Motor neuron (in vitro differentiated cells): ENCODE data around the gene HES6. TPM values are rescaled to one million over a fixed set of nuclear protein-coding genes. Genes with fewer than 3 reads are reported as not detected.

Experiments used
- ATAC-seq, 8 experiments: fragments of 200-7000 bp; cut with Tn5 transposase; replicated peaks in 6 of 8; 2 replicates each; pipeline ENCODE4 v1.8.0; 2021; ENCODE audit warnings: mild to moderate bottlenecking in 8 of 8, moderate library complexity in 8 of 8
- H3K27ac ChIP-seq, 2 donors: fragments of 250-450 bp; sonication (Bioruptor Pico); 2 replicates each; pipeline ENCODE4 v1.9.0; 2021; ENCODE audit warnings: antibody characterized with exemption in 2 of 2, mild to moderate bottlenecking in 2 of 2, moderate library complexity in 1 of 2
- H3K4me1 ChIP-seq, 2 donors: fragments of 250-450 bp; sonication (Bioruptor Pico); replicated peaks in 1 of 2; 2 replicates each; pipeline ENCODE4 v1.6.1; 2021; ENCODE audit warnings: antibody characterized with exemption in 2 of 2, mild to moderate bottlenecking in 2 of 2, moderate library complexity in 1 of 2
- H3K4me3 ChIP-seq, 5 donors: fragments of 250-450 bp; sonication (Bioruptor Pico); 2 replicates each; pipeline ENCODE4 v1.9.0; 2021; ENCODE audit warnings: antibody characterized with exemption in 5 of 5, mild to moderate bottlenecking in 5 of 5, moderate library complexity in 4 of 5
- WGBS, 10 experiments: fragments of 450-650 bp; shearing (Covaris generic); methylation state at CpG; one replicate each; pipeline ENCODE4 v1.0.0; 2022; 5-methylcytosine and 5-hydroxymethylcytosine counted together
- in situ Hi-C, 9 experiments: fragments of 400-800 bp; cut with MboI; loops; one replicate each; pipeline ENCODE4 v1.15.0; 2021; ENCODE audit warnings: low sequenced_read_pairs in 9 of 9, low pct_unique_long_range_greater_than_20kb in 2 of 9; ENCODE audit not compliant: unreplicated experiment in 9 of 9
- total RNA-seq, 8 experiments: library from RNA; unstranded; fragments of 300-600 nt; gene quantifications; 2 replicates each; pipeline versions ENCODE4 v1.2.3 to v1.2.4, GENCODE V29; 2022

Gene HES6, protein sequence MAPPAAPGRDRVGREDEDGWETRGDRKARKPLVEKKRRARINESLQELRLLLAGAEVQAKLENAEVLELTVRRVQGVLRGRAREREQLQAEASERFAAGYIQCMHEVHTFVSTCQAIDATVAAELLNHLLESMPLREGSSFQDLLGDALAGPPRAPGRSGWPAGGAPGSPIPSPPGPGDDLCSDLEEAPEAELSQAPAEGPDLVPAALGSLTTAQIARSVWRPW
- total RNA-seq, result 100 to 1,000 TPM in 1 of 8 experiments, 10 to 100 TPM in 4, 1 to 10 TPM in 3; 1.9 to 176 (median 29.6) TPM

DNA sequence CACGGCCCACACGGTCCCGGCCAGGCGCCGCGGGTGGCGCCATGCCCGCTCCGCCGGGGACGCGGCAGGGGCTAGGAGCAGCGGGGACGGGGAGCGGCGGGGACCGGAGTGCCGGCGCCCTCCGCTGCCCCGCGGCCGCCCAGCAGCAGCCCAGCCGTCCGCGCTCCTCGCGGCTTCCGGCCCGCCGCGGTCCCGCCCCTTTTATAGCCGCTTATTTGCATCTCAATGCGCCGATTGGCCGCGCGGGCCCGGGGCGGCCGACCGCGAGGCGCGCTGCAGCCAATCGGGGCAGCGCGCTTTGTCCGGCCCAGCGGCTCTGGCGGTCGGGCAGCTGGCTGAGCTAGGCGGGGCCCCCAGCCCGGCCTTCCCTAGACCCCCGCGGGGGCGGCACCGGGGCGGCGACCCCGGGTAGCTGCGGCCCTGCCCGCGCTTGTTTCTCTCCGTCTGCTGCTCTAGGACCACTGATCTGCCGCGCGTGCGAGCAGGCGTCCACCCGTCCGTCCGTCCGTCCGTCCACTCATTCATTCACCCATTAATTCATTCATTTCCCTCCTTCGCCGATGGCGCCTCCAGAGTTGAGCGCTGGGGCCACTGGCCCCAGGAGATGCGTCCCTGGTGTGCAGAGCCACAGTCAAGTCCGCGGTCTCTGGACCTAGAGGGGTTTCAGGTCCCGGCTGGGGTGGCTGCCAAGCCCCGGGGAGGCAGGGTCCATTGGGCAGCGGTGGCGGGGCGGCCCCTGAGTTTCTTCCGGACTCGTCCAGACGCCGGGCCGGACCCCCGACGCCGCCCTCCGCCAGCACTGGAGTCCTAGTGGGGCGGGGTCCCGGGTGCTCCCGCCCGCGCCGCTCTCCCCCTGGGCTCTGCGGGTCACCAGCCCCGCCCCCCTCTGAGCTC, at the start of gene HES6:
TSS of gene HES6 (minus strand) at position 176 of the 894 bp plus-strand sequence. CDS start at position 43, 133 bp downstream.
- in situ Hi-C loops, result no loop called here
- H3K27ac ChIP-seq, result peak within 1 kb of the TSS; percentile 72 to 83
- peaks cover 21 to 36% of the 10 kb centered on the region in 2 donors for H3K4me1 ChIP-seq
- peak within 1 kb of the TSS; percentile 63 to 88 (median 75) for H3K4me3 ChIP-seq
- peak; percentile 68 to 90 (median 79) for ATAC-seq
- 0% methylated on average over 1 of the region's 105 CpGs; no CpG with 5 or more reads in 9 of the 10 experiments for WGBS, 10 experiments

DNA sequence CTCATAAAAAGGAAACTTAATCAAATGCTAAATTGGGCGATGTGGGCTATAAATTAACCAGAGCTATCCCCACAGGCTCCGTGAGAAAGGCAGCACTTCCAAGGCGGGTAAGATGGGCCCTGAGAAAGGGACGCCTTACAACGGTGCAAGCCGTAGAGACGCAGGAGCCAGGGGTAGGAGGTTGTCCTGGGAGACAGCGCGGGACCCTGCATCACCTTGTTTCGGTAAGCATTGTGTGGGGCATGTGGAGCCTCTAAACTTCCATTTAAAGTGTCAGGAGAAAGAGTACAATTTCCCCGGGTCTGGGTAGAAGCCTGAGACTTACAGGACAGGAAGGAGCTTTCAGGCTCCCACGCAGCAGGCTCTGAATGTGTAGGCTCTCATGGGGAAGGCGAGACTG, 49.7 kb upstream of the HES6 start:
- Histone ChIP-seq H3K4me3 (peak overlapping the region; percentile 54 to 84 (median 66)), H3K27ac (no peak overlapping the region), H3K4me1 (peaks cover 37 to 38% of the 10 kb centered on the region in 2 donors)
- WGBS, 10 experiments, result 0 to 50% (median 26%) methylated on average over 1 to 11 of the region's 13 CpGs; no CpG with 5 or more reads in 1 of the 10 experiments
- in situ Hi-C loops, result no loop called here
- no peak for ATAC-seq

- peak overlapping the region; percentile 54 to 84 (median 66) for H3K4me3 ChIP-seq
- H3K4me1 ChIP-seq, result peaks cover 37 to 39% of the 10 kb centered on the region in 2 donors
- WGBS, 10 experiments, result 0 to 3% (median 0%) methylated on average over 4 to 15 of the region's 108 CpGs; no CpG with 5 or more reads in 4 of the 10 experiments
- H3K27ac ChIP-seq, result peak overlapping the region; percentile 84 to 94
- in situ Hi-C loops, result no loop called here
- peak; percentile 73 to 90 (median 87) for ATAC-seq
Observed at GRCh38 chr2:238288650-238289573, 49.1 kb upstream of the HES6 start.

DNA sequence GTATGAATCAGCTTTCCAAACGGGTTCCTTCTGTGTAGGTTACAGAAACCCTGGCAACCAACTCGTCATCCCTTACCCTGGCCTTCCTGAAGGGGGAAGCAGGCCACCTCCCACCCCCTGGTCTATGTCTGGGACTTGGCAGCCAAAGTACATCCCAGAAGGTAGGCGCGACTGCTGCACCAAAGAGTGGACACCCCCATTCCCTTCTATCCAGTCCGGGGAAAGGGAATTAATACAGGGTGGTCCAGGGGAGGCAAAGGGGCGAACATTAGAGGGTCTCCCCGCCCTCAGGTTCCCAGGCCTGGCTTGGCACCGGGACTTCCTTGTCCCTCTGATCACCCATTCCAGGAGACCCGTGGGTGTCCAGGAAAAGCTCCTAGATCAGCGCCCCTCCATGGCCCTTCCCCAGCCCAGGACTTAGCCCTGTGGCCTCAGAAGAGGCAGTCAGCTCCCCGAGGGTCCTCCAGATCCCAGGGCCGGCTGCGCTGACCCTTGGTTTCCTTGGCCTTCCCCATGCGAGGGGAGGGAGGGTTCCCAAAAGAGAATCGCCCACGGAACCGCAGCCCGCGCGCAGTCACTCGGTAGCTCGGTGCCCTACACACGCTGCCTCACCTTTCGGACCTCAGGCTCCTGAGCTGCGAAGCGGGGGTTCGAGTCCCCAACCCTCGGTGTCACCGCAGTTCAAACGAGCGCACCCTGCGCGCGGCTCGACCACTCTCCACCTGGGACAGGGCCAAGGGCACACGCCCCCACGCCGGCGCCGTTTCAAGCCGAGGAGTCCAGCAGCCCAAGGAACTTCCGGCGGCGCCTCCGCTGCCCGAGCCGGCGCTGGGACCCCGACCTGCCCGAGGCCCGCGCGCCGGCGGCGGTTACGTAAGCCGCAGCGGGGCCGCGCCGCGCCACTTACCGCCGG, 48.2 kb upstream of the HES6 start, which contains the start of gene PER2:
TSS of gene PER2 (minus strand) at position 874 of the 913 bp plus-strand sequence. CDS start 10,674 bp downstream, outside the sequence.
- H3K27ac ChIP-seq, result peak within 1 kb of the TSS; percentile 84 to 94
- in situ Hi-C loops, result no loop called here
- H3K4me3 ChIP-seq, result peak within 1 kb of the TSS; percentile 54 to 84 (median 66)
- H3K4me1 ChIP-seq, result peaks cover 37 to 39% of the 10 kb centered on the region in 2 donors
- WGBS, 10 experiments, result 0 to 40% (median 13%) methylated on average over 1 to 7 of the region's 65 CpGs; no CpG with 5 or more reads in 4 of the 10 experiments
- ATAC-seq, result peak; percentile 28 to 57 (median 40)

DNA sequence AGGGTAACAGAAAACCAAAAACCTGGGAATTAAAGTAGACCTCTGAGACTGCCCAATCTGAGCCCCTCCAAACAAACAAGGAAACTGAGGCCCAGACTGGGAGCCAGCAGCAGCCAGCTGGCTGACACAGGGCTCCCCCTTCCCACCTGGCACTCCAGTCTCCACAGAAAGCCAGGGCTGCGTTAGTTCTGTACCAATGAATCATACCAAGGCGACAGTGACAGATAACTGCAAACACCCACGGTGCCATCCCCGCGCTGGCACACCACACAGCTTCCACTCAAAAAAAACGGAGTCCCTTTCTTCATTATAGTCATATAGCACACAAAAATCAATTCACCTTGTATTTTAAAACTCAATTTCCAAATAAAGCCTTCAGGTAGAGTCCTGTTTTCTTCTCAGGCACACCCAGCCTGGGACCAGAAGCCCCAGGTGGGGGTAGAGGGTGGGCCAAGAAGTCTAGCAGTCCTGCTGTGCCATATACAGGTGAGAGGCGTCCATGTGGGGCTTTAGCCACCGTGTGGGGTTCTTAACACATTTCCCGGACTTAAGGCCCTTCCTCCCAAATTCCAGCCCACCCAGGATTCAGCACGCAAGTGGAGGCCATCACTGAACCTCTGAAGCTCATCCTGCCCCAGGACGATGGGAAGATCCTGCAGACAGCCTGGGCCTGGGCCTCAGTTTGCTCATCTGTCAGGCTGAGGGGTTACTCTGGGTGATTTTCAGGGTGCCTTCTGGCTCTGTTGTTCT, 47.3 kb upstream of the HES6 start:
- 29 to 80% (median 52%) methylated on average over 1 to 7 of the region's 11 CpGs; no CpG with 5 or more reads in 1 of the 10 experiments for WGBS, 10 experiments
- no peak overlapping the region for H3K27ac ChIP-seq
- ATAC-seq, result no peak
- H3K4me3 ChIP-seq, result peak overlapping the region; percentile 54 to 84 (median 66)
- H3K4me1 ChIP-seq, result peaks cover 37 to 39% of the 10 kb centered on the region in 2 donors
- in situ Hi-C loops, result no loop called here

- 25 to 86% (median 60%) methylated on average over 1 to 4 of the region's 7 CpGs; no CpG with 5 or more reads in 4 of the 10 experiments for WGBS, 10 experiments
- Histone ChIP-seq H3K27ac (peak overlapping the region in 1 of 2 donors; percentile 12), H3K4me3 (peak overlapping the region in 1 of 5 donors; percentile 84), H3K4me1 (peaks cover 37 to 39% of the 10 kb centered on the region in 2 donors)
- in situ Hi-C loops, result no loop called here
- ATAC-seq, result no peak
Observed at GRCh38 chr2:238286551-238286950, 46.7 kb upstream of the HES6 start.

DNA sequence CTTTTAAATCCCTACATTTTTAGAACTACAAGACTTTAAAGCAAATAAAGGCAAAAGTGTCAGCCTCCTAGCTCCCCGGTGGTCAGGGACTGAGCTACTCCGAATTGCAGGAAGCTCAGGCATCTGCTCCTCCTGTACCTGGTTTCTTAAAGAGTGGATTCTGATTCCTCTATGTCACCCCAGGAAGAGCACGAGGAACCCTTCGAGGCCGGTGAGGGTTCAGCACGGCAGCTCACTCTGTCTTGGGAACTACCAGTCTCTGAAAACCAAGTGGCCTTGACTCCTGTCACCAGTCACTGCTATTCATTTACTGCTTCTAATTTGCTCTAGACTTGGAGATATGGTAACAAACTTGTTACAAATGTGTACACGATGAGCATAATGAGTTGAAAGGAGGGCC, 46.3 kb upstream of the HES6 start:
- WGBS, 10 experiments, result 0 to 40% (median 23%) methylated on average over 1 to 7 of the region's 7 CpGs; no CpG with 5 or more reads in 3 of the 10 experiments
- in situ Hi-C loops, result no loop called here
- Histone ChIP-seq H3K4me3 (peak overlapping the region in 1 of 5 donors; percentile 9), H3K27ac (peak overlapping the region in 1 of 2 donors; percentile 12), H3K4me1 (peaks cover 37 to 39% of the 10 kb centered on the region in 2 donors)
- ATAC-seq, result no peak

GRCh38 chr2:238285653-238286082, 45.8 kb upstream of the HES6 start:
- WGBS, 10 experiments, result 0 to 27% (median 5%) methylated on average over 3 to 5 of the region's 7 CpGs; no CpG with 5 or more reads in 3 of the 10 experiments
- Histone ChIP-seq H3K4me1 (peaks cover 37 to 39% of the 10 kb centered on the region in 2 donors), H3K27ac (no peak overlapping the region), H3K4me3 (no peak overlapping the region)
- peak in 3 of 8 experiments; percentile 40 to 49 (median 46) for ATAC-seq
- in situ Hi-C loops, result no loop called here

DNA sequence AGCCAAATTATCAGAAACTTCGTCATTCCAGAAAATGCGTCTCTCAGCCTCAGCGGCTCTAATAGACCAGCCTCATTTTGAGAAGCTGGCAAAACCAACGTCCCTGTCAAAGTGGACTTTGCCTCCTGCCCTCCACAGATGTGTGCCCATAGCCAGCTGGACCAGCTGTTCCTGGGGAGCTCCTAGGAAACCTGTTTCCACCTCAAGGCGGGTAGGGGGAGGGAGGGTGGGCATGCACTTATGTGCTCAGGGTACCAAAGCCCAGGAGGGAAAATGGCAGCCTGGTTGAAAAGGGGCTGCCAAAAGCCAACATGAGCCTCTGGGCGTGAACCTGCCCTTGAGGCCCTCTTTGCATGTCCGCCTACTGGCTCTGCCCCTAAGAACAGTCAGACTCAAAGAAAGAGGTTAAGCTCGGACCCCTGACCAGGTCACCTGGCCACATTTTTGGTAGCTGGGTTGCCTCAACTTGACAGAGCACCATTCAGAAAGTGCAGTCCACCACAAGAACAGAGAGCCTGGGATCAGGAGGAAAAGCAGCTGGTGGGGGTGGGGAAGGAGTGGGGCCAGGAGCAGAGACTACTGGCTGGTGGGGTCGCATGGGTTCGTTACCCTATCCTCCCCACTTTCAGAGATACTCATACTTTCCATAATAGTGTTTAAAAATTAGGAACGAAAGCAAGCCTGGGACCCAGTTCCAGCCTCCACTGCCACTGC, 45.1 kb upstream of the HES6 start:
- 40 to 100% (median 93%) methylated on average over 1 to 5 of the region's 11 CpGs; no CpG with 5 or more reads in 3 of the 10 experiments for WGBS, 10 experiments
- Histone ChIP-seq H3K4me1 (peaks cover 32 to 36% of the 10 kb centered on the region in 2 donors), H3K27ac (no peak overlapping the region), H3K4me3 (no peak overlapping the region)
- in situ Hi-C loops, result no loop called here
- no peak for ATAC-seq
